ENCODE data around the gene IRF4.

The IRF4 gene

GRCh38 chr6:444653-445275 lies 53.2 kb downstream of the IRF4 start:
- ATAC-seq: no peak
- TF ChIP-seq ZNF70 (CRISPR knock-in tag; IDR thresholded peaks at IDR 0.05) (no peak), ARNTL (CRISPR knock-in tag; IDR thresholded peaks at IDR 0.05; ENCODE audit: borderline replicate concordance, low read depth) (no peak), ZC3H10 (CRISPR knock-in tag; IDR thresholded peaks at IDR 0.05) (no peak), ZNF8 (CRISPR knock-in tag; IDR thresholded peaks at IDR 0.05) (no peak), CSDC2 (CRISPR knock-in tag; IDR thresholded peaks at IDR 0.05) (no peak), SNAI2 (CRISPR knock-in tag; IDR thresholded peaks at IDR 0.05) (no peak), POU6F1 (CRISPR knock-in tag; IDR thresholded peaks at IDR 0.05; ENCODE audit: borderline replicate concordance, low read depth) (no peak), ZFP30 (CRISPR knock-in tag; IDR thresholded peaks at IDR 0.05) (no peak), ESRRG (CRISPR knock-in tag; IDR thresholded peaks at IDR 0.05) (no peak), ZNF565 (CRISPR knock-in tag; conservative IDR thresholded peaks at IDR 0.05; ENCODE audit: low read depth) (no peak), CREB5 (CRISPR knock-in tag; IDR thresholded peaks at IDR 0.05; ENCODE audit: low read depth) (no peak), TSHZ2 (CRISPR knock-in tag; IDR thresholded peaks at IDR 0.05) (no peak), BACH2 (CRISPR knock-in tag; IDR thresholded peaks at IDR 0.05; ENCODE audit: borderline replicate concordance) (no peak), ISL1 (CRISPR knock-in tag; IDR thresholded peaks at IDR 0.05) (no peak), OSR1 (CRISPR knock-in tag; IDR thresholded peaks at IDR 0.05) (no peak), PATZ1 (CRISPR knock-in tag; IDR thresholded peaks at IDR 0.05; ENCODE audit: borderline replicate concordance) (no peak), TCF4 (CRISPR knock-in tag; IDR thresholded peaks at IDR 0.05; ENCODE audit: borderline replicate concordance) (no peak), GLIS3 (CRISPR knock-in tag; IDR thresholded peaks at IDR 0.05) (no peak), TOX (CRISPR knock-in tag; IDR thresholded peaks at IDR 0.05; ENCODE audit: borderline replicate concordance) (no peak), PPARA (CRISPR knock-in tag; IDR thresholded peaks at IDR 0.05; ENCODE audit: borderline replicate concordance) (no peak)

GRCh38 chr6:445571-446417 lies 54.2 kb downstream of the IRF4 start:
- TF ChIP-seq ZNF70 (CRISPR knock-in tag; IDR thresholded peaks at IDR 0.05): no peak
- TF ChIP-seq CREB5 (CRISPR knock-in tag; IDR thresholded peaks at IDR 0.05; ENCODE audit: low read depth): no peak
- TF ChIP-seq TSHZ2 (CRISPR knock-in tag; IDR thresholded peaks at IDR 0.05): no peak
- no peak for ATAC-seq

Data from SK-N-SH treated with all-trans-retinoic acid at 6 μM for 48 hours (cell line).